HCT116 (cell line): Measurements from ENCODE around the gene AGTPBP1. TPM values are rescaled to one million over a fixed set of nuclear protein-coding genes. Genes with fewer than 3 reads are reported as not detected.

Experiments used
- ATAC-seq: fragments of 200-7000 bp; cut with Tn5 transposase; 2 replicates; pipeline ENCODE4 v1.9.1; 2020; ENCODE audit warnings: mild to moderate bottlenecking, moderate library complexity
- BruUV-seq: library from RNA; stranded (reverse); fragments of 400-500 nt; replicated peaks from 2 replicates; lab custom pipeline; 2021; lab: Mats Ljungman, UMichigan
- CTCF ChIA-PET: fragments of 300-600 bp; sonication (Branson Sonifier 250); formaldehyde crosslinking; loops from one replicate; lab custom pipeline; 2021; ENCODE audit warnings: antibody characterized with exemption; lab: Charles Lee
- POLR2A ChIA-PET: fragments of 300-600, 350-600 bp; sonication (Branson Sonifier 250); formaldehyde crosslinking; loops from one replicate; lab custom pipeline; 2021; ENCODE audit warnings: antibody characterized with exemption; lab: Charles Lee
- RAD21 ChIA-PET, 2 experiments: fragments of 300-600 bp; sonication (Branson Sonifier 250); formaldehyde crosslinking; loops; one replicate each; lab custom pipeline; 2023; ENCODE audit warnings: low total read pairs in 2 of 2; ENCODE audit not compliant: uncharacterized antibody in 2 of 2, unreplicated experiment in 2 of 2, low non-redundant PET in 1 of 2; lab: Charles Lee
- DNase-seq: peaks from one replicate; pipeline ENCODE4 v3.0.0-alpha.2; 2010; ENCODE audit warnings: low read depth, low spot score
- H2AFZ ChIP-seq: fragments of 200-600 bp; shearing (Covaris generic), sonication (generic); 2 replicates; pipeline ENCODE4 v1.6.1; 2017; ENCODE audit warnings: low read depth, mixed run types, mixed read lengths, antibody characterized with exemption, low read length; ENCODE audit not compliant: poor library complexity, severe bottlenecking
- H3K27ac ChIP-seq: 2 replicates; pipeline ENCODE4 v1.5.1; 2012; ENCODE audit warnings: low read depth, low read length
- H3K27me3 ChIP-seq: fragments of 200-600 bp; sonication (generic); 2 replicates; pipeline ENCODE4 v1.6.1; 2016; ENCODE audit warnings: mixed run types, low read length, mixed read lengths; ENCODE audit not compliant: insufficient read depth
- H3K36me3 ChIP-seq, 2 experiments: fragments of 200-500 bp in 1 of 2; fragments of 200-600 bp in 1 of 2; sonication (Bioruptor generic) in 1 of 2; sonication (generic) in 1 of 2; 2 replicates each; pipeline versions ENCODE4 v1.5.1 to v1.6.1; 2014 to 2016; ENCODE audit warnings: low read length in 2 of 2, inconsistent platforms in 1 of 2, mixed read lengths in 1 of 2, mixed run types in 1 of 2; ENCODE audit not compliant: insufficient read depth in 2 of 2, control insufficient read depth in 1 of 2
- H3K4me1 ChIP-seq, 2 experiments: fragments of 200-600 bp in 1 of 2; sonication (generic) in 1 of 2; 2 replicates each; pipeline versions ENCODE4 v1.5.1 to v1.6.1; 2012 to 2017; ENCODE audit warnings: low read length in 2 of 2, inconsistent platforms in 1 of 2, mild to moderate bottlenecking in 1 of 2, mixed read lengths in 1 of 2, mixed run types in 1 of 2, moderate library complexity in 1 of 2; ENCODE audit not compliant: insufficient read depth in 2 of 2, control insufficient read depth in 1 of 2
- H3K4me2 ChIP-seq: fragments of 200-600 bp; sonication (generic); 2 replicates; pipeline ENCODE4 v1.6.1; 2017; ENCODE audit warnings: mixed run types, low read length, mixed read lengths
- H3K4me3 ChIP-seq, 2 experiments: fragments of 200-600 bp in 1 of 2; sonication (generic) in 1 of 2; replicated peaks in 1 of 2; 2 replicates each; pipeline ENCODE4 v1.5.1; 2011 to 2016; ENCODE audit warnings: low read length in 2 of 2, control low read depth in 1 of 2, low read depth in 1 of 2, mild to moderate bottlenecking in 1 of 2, mixed read lengths in 1 of 2, mixed run types in 1 of 2
- H3K79me2 ChIP-seq: fragments of 200-600 bp; sonication (generic); 2 replicates; pipeline ENCODE4 v1.6.1; 2017; ENCODE audit warnings: mild to moderate bottlenecking, mixed run types, low read length, moderate library complexity, mixed read lengths; ENCODE audit not compliant: insufficient read depth
- H3K9ac ChIP-seq: fragments of 200-600 bp; sonication (generic); 2 replicates; pipeline ENCODE4 v1.6.1; 2016; ENCODE audit warnings: low read length, mixed read lengths
- H3K9me2 ChIP-seq: fragments of 200-600 bp; sonication (generic), shearing (Covaris generic); 2 replicates; pipeline ENCODE4 v1.6.1; 2017; ENCODE audit warnings: mixed run types, mild to moderate bottlenecking, moderate library complexity; ENCODE audit not compliant: insufficient read depth
- H3K9me3 ChIP-seq, 2 experiments: fragments of 200-500 bp in 1 of 2; fragments of 200-600 bp in 1 of 2; sonication (Bioruptor generic) in 1 of 2; sonication (generic) in 1 of 2; 2 replicates each; pipeline ENCODE4 v1.6.1; 2014 to 2017; ENCODE audit warnings: low read length in 2 of 2, mixed read lengths in 2 of 2, inconsistent platforms in 1 of 2, low read depth in 1 of 2, mild to moderate bottlenecking in 1 of 2, mixed run types in 1 of 2, moderate library complexity in 1 of 2; ENCODE audit not compliant: control insufficient read depth in 1 of 2, insufficient read depth in 1 of 2
- H4K20me1 ChIP-seq: fragments of 200-600 bp; sonication (generic), shearing (Covaris generic); 2 replicates; pipeline ENCODE4 v1.6.1; 2017; ENCODE audit warnings: mixed run types, mild to moderate bottlenecking, moderate library complexity; ENCODE audit not compliant: insufficient read depth
- ATF3 ChIP-seq: IDR thresholded peaks from 2 replicates; pipeline ENCODE4 v1.6.1; 2012
- CEBPB ChIP-seq: IDR thresholded peaks from 2 replicates; pipeline ENCODE4 v1.6.1; 2012; ENCODE audit warnings: low read depth
- CTCF ChIP-seq, 3 experiments: fragments of 200-600 bp in 1 of 3; sonication (generic) in 1 of 3; IDR thresholded peaks in 2 of 3; conservative IDR thresholded peaks in 1 of 3; 2 replicates each; pipeline ENCODE4 v1.5.1; 2012 to 2017; ENCODE audit warnings: low read depth in 2 of 3, low read length in 2 of 3, antibody characterized with exemption in 1 of 3, borderline replicate concordance in 1 of 3, control low read depth in 1 of 3, mild to moderate bottlenecking in 1 of 3, mixed read lengths in 1 of 3, mixed run types in 1 of 3, moderate library complexity in 1 of 3; ENCODE audit not compliant: insufficient read depth in 1 of 3
- EGR1 ChIP-seq: IDR thresholded peaks from 2 replicates; pipeline ENCODE4 v1.6.1; 2012; ENCODE audit warnings: low read depth
- EZH2 ChIP-seq: fragments of 200-600 bp; sonication (generic); IDR thresholded peaks from 2 replicates; pipeline ENCODE4 v1.6.1; 2017; ENCODE audit warnings: antibody characterized with exemption, mixed run types
- EZH2phosphoT487 ChIP-seq: fragments of 200-600 bp; IDR thresholded peaks from 2 replicates; pipeline ENCODE4 v1.6.1; 2018; ENCODE audit warnings: antibody characterized with exemption, borderline replicate concordance
- FOSL1 ChIP-seq: IDR thresholded peaks from 2 replicates; pipeline ENCODE4 v1.6.1; 2012; ENCODE audit warnings: low read depth
- POLR2A ChIP-seq: IDR thresholded peaks from 2 replicates; pipeline ENCODE4 v1.7.0; 2011; ENCODE audit warnings: borderline replicate concordance; ENCODE audit not compliant: insufficient read depth, insufficient read length; ENCODE audit errors: extremely low read depth
- POLR2AphosphoS5 ChIP-seq: IDR thresholded peaks from 2 replicates; pipeline ENCODE4 v1.6.1; 2011; ENCODE audit warnings: mild to moderate bottlenecking, low read depth, low read length, moderate library complexity
- SIN3A ChIP-seq: IDR thresholded peaks from 2 replicates; pipeline ENCODE4 v1.6.1; 2012; ENCODE audit warnings: low read depth
- SP1 ChIP-seq: IDR thresholded peaks from 2 replicates; pipeline ENCODE4 v1.6.1; 2012; ENCODE audit warnings: low read depth
- SRF ChIP-seq: IDR thresholded peaks from 2 replicates; pipeline ENCODE4 v1.6.1; 2012; ENCODE audit warnings: low read depth
- TCF7L2 ChIP-seq: IDR thresholded peaks from 2 replicates; pipeline ENCODE4 v1.7.0; 2011; ENCODE audit warnings: borderline replicate concordance, inconsistent platforms; ENCODE audit not compliant: insufficient read depth, insufficient read length; ENCODE audit errors: extremely low read depth
- YY1 ChIP-seq: IDR thresholded peaks from 2 replicates; pipeline ENCODE4 v1.6.1; 2011; ENCODE audit warnings: low read length, low read depth, moderate library complexity, mild to moderate bottlenecking; ENCODE audit not compliant: insufficient replicate concordance; ENCODE audit errors: extremely low read depth
- ZFX ChIP-seq: fragments of 450-650 bp; IDR thresholded peaks from 2 replicates; pipeline ENCODE4 v1.6.1; 2017
- ZNF274 ChIP-seq: fragments of 200-500 bp; sonication (Bioruptor generic); IDR thresholded peaks from 2 replicates; pipeline ENCODE4 v1.6.1; 2014; ENCODE audit warnings: mild to moderate bottlenecking, low read depth, low read length, inconsistent platforms
- intact Hi-C: fragments of 100-400 bp; cut with micrococcal nuclease; formaldehyde crosslinking; loops from 2 replicates; pipeline ENCODE4 v1.10.0; 2022
- total RNA-seq: library from RNA; stranded (reverse); gene quantifications from one replicate; pipeline ENCODE4 v1.2.1, GENCODE V29; 2021; ENCODE audit not compliant: unreplicated experiment

Gene AGTPBP1
- total RNA-seq, 1 experiment from 2014 or later, result 17.4 TPM

GRCh38 chr9:85631809-85632208, 109.9 kb downstream of the AGTPBP1 start:
- peaks cover 0 to 3% of the 10 kb centered on the region in 2 experiments; a peak in 2 of 4 replicates for H3K36me3 ChIP-seq
- H3K9me2 ChIP-seq, result no peaks in the 10 kb centered on the region
- no peaks in the 10 kb centered on the region for H4K20me1 ChIP-seq
- H3K27me3 ChIP-seq, result no peaks in the 10 kb centered on the region
- ChIA-PET RAD21 (no interaction called here), CTCF (no interaction called here), POLR2A (no interaction called here)
- TF ChIP-seq ATF3, result no peak
- no peak for TF ChIP-seq SRF
- TF ChIP-seq ZFX, result no peak
- no peak for TF ChIP-seq YY1
- TF ChIP-seq POLR2A, result no peak
- TF ChIP-seq CTCF (IDR thresholded peaks at IDR 0.05 in 2 of 3, conservative IDR thresholded peaks at IDR 0.05 in 1 of 3; ENCODE audit: borderline replicate concordance in 1 of 3, insufficient read depth in 1 of 3, low read depth in 2 of 3, low read length in 2 of 3), result no peak
- no peak for TF ChIP-seq ZNF274
- TF ChIP-seq CEBPB, result no peak
- no peak for TF ChIP-seq FOSL1
- no peak for TF ChIP-seq SIN3A
- TF ChIP-seq POLR2AphosphoS5, result no peak
- TF ChIP-seq SP1, result no peak
- no peak for TF ChIP-seq EGR1
- no peak for TF ChIP-seq EZH2
- no peak for TF ChIP-seq TCF7L2
- TF ChIP-seq EZH2phosphoT487, result no peak
- DNase-seq (no peak), ATAC-seq (no peak)
- no peaks in the 10 kb centered on the region for H3K4me1 ChIP-seq
- H3K27ac ChIP-seq, result no peak overlapping the region
- intact Hi-C loops, result no loop called here
- H3K79me2 ChIP-seq, result no peaks in the 10 kb centered on the region
- no peak overlapping the region for H3K4me3 ChIP-seq
- BruUV-seq, result no TSS peak
- no peak overlapping the region for H2AFZ ChIP-seq
- no peaks in the 10 kb centered on the region for H3K9me3 ChIP-seq
- H3K9ac ChIP-seq, result no peak overlapping the region
- no peak overlapping the region for H3K4me2 ChIP-seq
